MM.1S (cell line): Measurements from ENCODE around the gene IFI44L.

Experiments
- DNase-seq: peaks from one replicate; pipeline ENCODE4 v3.0.0-alpha.2; 2015
- H2AFZ ChIP-seq: fragments of 300-600 bp; sonication (generic); 2 replicates; pipeline ENCODE4 v1.6.0; 2016; ENCODE audit warnings: antibody characterized with exemption, low read length
- H3F3A ChIP-seq: fragments of 300-600 bp; sonication (generic); 2 replicates; pipeline ENCODE4 v1.6.1; 2016; ENCODE audit warnings: mild to moderate bottlenecking, antibody characterized with exemption, low read length, moderate library complexity, mixed read lengths; ENCODE audit not compliant: insufficient read depth
- H3K27ac ChIP-seq: fragments of 300-600 bp; sonication (generic); 2 replicates; pipeline ENCODE4 v1.5.1; 2016; ENCODE audit warnings: mild to moderate bottlenecking, low read length
- H3K27me3 ChIP-seq: fragments of 300-600 bp; sonication (generic); replicated peaks from 2 replicates; pipeline ENCODE4 v1.6.0; 2016; ENCODE audit warnings: low read length; ENCODE audit not compliant: insufficient read depth
- H3K36me3 ChIP-seq: fragments of 300-600 bp; sonication (generic); replicated peaks from 2 replicates; pipeline ENCODE4 v1.6.1; 2016; ENCODE audit warnings: mild to moderate bottlenecking, low read length, mixed read lengths; ENCODE audit not compliant: insufficient read depth
- H3K4me1 ChIP-seq: fragments of 300-600 bp; sonication (generic); 2 replicates; pipeline ENCODE4 v1.6.1; 2016; ENCODE audit warnings: low read length, mixed read lengths
- H3K4me2 ChIP-seq: fragments of 300-600 bp; sonication (generic); 2 replicates; pipeline ENCODE4 v1.6.0; 2016; ENCODE audit warnings: low read depth, low read length
- H3K4me3 ChIP-seq: fragments of 300-600 bp; sonication (generic); 2 replicates; pipeline ENCODE4 v1.5.1; 2016; ENCODE audit warnings: low read length, mixed read lengths
- H3K79me2 ChIP-seq: fragments of 300-600 bp; sonication (generic); 2 replicates; pipeline ENCODE4 v1.6.1; 2016; ENCODE audit warnings: mixed run types, low read length, mixed read lengths
- H3K9ac ChIP-seq: fragments of 300-600 bp; sonication (generic); 2 replicates; pipeline ENCODE4 v1.6.1; 2016; ENCODE audit warnings: low read length, mixed read lengths
- H3K9me2 ChIP-seq: fragments of 300-600 bp; sonication (generic); replicated peaks from 2 replicates; pipeline ENCODE4 v1.6.1; 2016; ENCODE audit warnings: mild to moderate bottlenecking, low read length, mixed read lengths; ENCODE audit not compliant: insufficient read depth
- H3K9me3 ChIP-seq: fragments of 300-600 bp; sonication (generic); replicated peaks from 2 replicates; pipeline ENCODE4 v1.6.1; 2016; ENCODE audit warnings: mild to moderate bottlenecking, low read length, mixed read lengths; ENCODE audit not compliant: insufficient read depth
- H4K20me1 ChIP-seq: fragments of 300-600 bp; sonication (generic); 2 replicates; pipeline ENCODE4 v1.6.1; 2016; ENCODE audit warnings: mild to moderate bottlenecking, low read length, moderate library complexity, mixed read lengths; ENCODE audit not compliant: insufficient read depth
- EZH2 ChIP-seq: fragments of 300-600 bp; sonication (generic); optimal IDR thresholded peaks from 2 replicates; pipeline ENCODE3; 2017; ENCODE audit warnings: low read depth, mild to moderate bottlenecking, antibody characterized with exemption, low read length, mixed read lengths
- EZH2phosphoT487 ChIP-seq: fragments of 300-600 bp; sonication (generic); IDR thresholded peaks from 2 replicates; pipeline ENCODE4 v1.6.1; 2018; ENCODE audit warnings: antibody characterized with exemption, low read length
- TF ChIP-seq, protein P1 (sequence below): fragments of 300-600 bp; sonication (generic); IDR thresholded peaks from 2 replicates; pipeline ENCODE4 v1.5.1; 2016; ENCODE audit warnings: antibody characterized with exemption, low read length, mixed read lengths

IFI44L gene

DNA sequence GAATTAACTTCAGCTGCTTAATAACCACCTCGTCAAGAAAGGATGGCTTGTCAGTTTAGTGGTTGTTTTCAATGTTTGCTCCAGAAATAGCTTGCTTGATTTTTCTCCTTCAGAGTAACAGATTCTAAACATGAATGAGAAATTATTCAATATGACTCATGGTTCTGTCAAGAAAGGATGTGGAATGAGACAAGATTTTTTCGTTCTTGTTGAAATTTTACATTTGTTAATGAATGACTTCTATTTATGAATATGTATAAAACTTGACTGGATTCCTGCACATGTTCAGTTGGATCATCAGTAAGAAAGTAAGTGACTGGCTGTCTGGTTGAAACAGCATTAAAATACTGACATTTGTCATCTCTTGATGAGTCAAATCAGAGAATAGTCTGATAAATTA lies 67.7 kb downstream of the IFI44L start:
- no peak overlapping the region for H2AFZ ChIP-seq
- H4K20me1 ChIP-seq = no peaks in the 10 kb centered on the region
- H3K9me3 ChIP-seq = no peaks in the 10 kb centered on the region
- H3K36me3 ChIP-seq = no peaks in the 10 kb centered on the region
- H3K9ac ChIP-seq = no peak overlapping the region
- no peaks in the 10 kb centered on the region for H3F3A ChIP-seq
- H3K4me1 ChIP-seq = no peaks in the 10 kb centered on the region
- DNase-seq = no peak
- TF ChIP-seq EZH2 (no peak), EZH2phosphoT487 (no peak)
- TF ChIP-seq, protein P1, sequence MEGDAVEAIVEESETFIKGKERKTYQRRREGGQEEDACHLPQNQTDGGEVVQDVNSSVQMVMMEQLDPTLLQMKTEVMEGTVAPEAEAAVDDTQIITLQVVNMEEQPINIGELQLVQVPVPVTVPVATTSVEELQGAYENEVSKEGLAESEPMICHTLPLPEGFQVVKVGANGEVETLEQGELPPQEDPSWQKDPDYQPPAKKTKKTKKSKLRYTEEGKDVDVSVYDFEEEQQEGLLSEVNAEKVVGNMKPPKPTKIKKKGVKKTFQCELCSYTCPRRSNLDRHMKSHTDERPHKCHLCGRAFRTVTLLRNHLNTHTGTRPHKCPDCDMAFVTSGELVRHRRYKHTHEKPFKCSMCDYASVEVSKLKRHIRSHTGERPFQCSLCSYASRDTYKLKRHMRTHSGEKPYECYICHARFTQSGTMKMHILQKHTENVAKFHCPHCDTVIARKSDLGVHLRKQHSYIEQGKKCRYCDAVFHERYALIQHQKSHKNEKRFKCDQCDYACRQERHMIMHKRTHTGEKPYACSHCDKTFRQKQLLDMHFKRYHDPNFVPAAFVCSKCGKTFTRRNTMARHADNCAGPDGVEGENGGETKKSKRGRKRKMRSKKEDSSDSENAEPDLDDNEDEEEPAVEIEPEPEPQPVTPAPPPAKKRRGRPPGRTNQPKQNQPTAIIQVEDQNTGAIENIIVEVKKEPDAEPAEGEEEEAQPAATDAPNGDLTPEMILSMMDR = no peak
- H3K9me2 ChIP-seq = no peaks in the 10 kb centered on the region
- H3K4me2 ChIP-seq = no peak overlapping the region
- H3K27me3 ChIP-seq = no peaks in the 10 kb centered on the region
- H3K4me3 ChIP-seq = no peak overlapping the region
- H3K79me2 ChIP-seq = no peaks in the 10 kb centered on the region
- no peak overlapping the region for H3K27ac ChIP-seq

DNA sequence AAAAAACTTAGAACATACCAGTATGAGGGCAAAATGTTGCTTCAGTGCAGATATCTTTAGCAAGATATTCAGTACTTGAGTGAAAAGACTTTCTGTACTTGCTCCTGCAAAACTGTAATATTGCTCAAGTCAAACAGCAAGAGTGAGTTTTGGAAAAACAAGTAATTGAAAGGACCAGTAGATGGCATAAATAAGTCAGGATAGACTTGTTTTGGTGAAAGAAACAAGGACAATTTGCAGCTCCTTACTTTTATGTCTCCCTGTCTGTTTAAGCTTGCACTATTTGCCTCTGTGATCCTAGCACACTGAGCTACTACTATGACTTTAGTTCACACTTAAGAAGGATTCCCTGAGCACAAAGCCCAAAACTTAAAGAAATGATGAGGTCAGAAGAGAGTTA lies 68.4 kb downstream of the IFI44L start:
- H3K36me3 ChIP-seq = no peaks in the 10 kb centered on the region

DNA sequence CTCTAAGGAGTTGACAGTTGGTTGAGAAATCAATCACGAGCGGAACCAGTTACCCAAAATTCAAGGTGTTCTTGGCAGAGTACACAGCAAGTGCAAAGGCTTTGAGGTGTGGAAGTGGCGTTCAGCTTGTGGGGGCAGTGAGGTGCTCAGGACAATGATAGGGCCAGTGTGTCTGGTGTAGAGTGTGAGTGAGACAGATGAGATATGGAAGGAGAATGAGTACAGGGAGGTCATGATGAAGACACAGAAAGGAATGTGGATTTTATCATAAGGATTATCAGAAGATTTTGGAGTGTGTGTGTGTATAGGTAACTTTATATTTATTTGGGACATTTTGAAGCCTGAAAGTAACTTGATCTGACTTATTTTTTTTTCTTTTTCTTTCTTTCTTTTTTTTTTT lies 70.3 kb downstream of the IFI44L start:
- DNase-seq = no peak
- no peaks in the 10 kb centered on the region for H3F3A ChIP-seq
- H3K4me3 ChIP-seq = no peak overlapping the region
- no peaks in the 10 kb centered on the region for H3K27me3 ChIP-seq
- no peaks in the 10 kb centered on the region for H3K9me2 ChIP-seq
- H3K27ac ChIP-seq = no peak overlapping the region
- H3K36me3 ChIP-seq = no peaks in the 10 kb centered on the region
- H3K9ac ChIP-seq = no peak overlapping the region
- TF ChIP-seq EZH2 (no peak), EZH2phosphoT487 (no peak)
- TF ChIP-seq, protein P1 = no peak
- H3K4me2 ChIP-seq = no peak overlapping the region
- no peak overlapping the region for H2AFZ ChIP-seq
- H4K20me1 ChIP-seq = no peaks in the 10 kb centered on the region
- H3K79me2 ChIP-seq = no peaks in the 10 kb centered on the region
- no peaks in the 10 kb centered on the region for H3K4me1 ChIP-seq
- H3K9me3 ChIP-seq = no peaks in the 10 kb centered on the region

More for the DNA sequence above, 68.4 kb downstream of the IFI44L start:
- Histone ChIP-seq H2AFZ (no peak overlapping the region), H3K27me3 (no peaks in the 10 kb centered on the region), H3K27ac (no peak overlapping the region), H3K4me3 (no peak overlapping the region), H3K4me2 (no peak overlapping the region), H4K20me1 (no peaks in the 10 kb centered on the region), H3K9me3 (no peaks in the 10 kb centered on the region), H3K9me2 (no peaks in the 10 kb centered on the region), H3K9ac (no peak overlapping the region), H3K79me2 (no peaks in the 10 kb centered on the region), H3K4me1 (no peaks in the 10 kb centered on the region), H3F3A (no peaks in the 10 kb centered on the region)
- TF ChIP-seq, protein P1 = no peak; the same call in 1 of the 2 replicates
- TF ChIP-seq EZH2 (no peak), EZH2phosphoT487 (no peak)
- DNase-seq = no peak
